ENCODE measurements around the gene FOXO4. TPM values are rescaled to one million over a fixed set of nuclear protein-coding genes. Genes with fewer than 3 reads are reported as not detected.

Gene FOXO4
- total RNA-seq: 1.2 and 3.5 TPM in 2 replicates

GRCh38 chrX:71095555-71095980, at the start of gene FOXO4:
FOXO4 (plus strand) TSS chrX:71095851; CDS start chrX:71096529, 678 bp downstream.

DNA sequence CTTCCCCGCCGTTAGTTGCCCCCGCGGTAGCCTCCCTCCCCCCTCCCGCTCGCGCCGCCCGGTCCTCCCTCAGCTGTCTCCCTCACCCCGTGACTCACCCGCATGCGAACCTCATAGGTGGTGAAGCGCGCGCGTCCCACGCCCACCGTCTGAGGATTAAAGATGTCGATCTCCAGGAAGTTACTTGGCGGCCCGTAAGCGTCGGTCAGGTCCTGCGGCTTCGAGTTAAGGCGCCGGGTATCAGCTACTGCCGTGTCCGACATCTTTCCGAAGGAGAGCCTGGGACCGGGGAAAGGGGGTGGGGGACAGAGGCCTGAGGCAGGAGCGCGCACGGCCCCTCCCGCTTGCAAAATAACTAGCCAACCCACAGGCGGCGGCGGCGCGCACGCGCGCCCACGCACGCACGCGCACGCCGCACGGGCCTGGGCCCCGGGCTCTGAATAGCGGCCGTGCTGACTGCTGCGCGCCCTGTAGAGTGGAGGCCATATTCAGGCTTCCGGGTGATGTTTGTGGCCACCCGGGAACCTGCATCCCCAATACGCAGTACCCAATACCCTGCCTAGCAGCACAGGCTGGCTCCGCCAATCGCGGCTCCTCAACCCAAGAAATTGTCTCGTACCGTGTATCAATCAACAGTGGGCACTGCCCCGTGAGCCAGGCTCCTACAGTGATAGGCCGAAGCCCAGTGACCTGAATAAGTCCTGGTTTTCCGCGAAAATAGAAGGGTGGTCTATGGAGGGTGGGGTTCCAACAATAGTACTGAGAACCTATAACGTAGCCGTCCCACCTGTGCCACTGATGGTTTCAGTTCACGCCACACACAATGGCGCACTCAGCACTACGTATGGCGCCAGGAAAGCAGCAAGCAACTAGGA, 27.4 kb upstream of the FOXO4 start, which contains the start of gene SNX12:
Gene SNX12 (minus strand): TSS at position 291 of the 875 bp plus-strand sequence. CDS start 28 bp downstream, at position 263.

DNA sequence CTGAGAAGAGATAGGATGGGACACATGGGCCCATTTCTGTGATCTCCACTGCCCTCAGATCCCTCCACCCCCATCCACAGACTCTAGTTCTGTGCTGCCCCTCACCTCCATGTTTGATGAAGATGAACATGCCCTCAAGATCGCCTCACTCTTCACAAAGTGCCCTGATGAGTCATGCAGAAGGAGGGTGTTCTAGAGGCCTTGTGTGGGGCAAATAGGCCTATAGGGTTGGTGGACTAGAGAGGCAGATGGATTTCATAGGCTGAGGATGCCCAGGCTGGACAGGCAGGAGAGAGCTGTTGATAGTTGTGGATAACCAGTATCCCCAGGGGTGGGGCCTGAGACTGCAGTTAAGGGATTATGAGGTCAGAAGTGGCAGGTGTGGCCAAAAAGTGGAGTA, 10.8 kb downstream of the FOXO4 start, which contains the start of gene CXorf65:
Gene CXorf65 (minus strand): TSS at position 314 of the 400 bp plus-strand sequence. CDS start 184 bp downstream, at position 130.

GRCh38 chrX:71111141-71111843, 15.6 kb downstream of the FOXO4 start, which contains the start of gene IL2RG:
IL2RG (minus strand) TSS chrX:71111577; CDS start chrX:71111539, 38 bp downstream.

GRCh38 chrX:71118032-71118984, 22.7 kb downstream of the FOXO4 start, which contains the start of gene MED12:
MED12 (plus strand) TSS chrX:71118596; CDS start chrX:71118755, 159 bp downstream.

GRCh38 chrX:71144651-71145050, 49.0 kb downstream of the FOXO4 start, which contains the start of gene NLGN3:
NLGN3 (plus strand) TSS chrX:71144841; CDS start chrX:71147750, 2,909 bp downstream.

Other genes with a start within 250 kb of the FOXO4 start
- gene TEX11, start 187.1 kb upstream of the FOXO4 start, total RNA-seq: not detected in 2 replicates
- not detected in 2 replicates for gene SLC7A3, start 164.8 kb upstream of the FOXO4 start, total RNA-seq
- gene SNX12, start 27.5 kb upstream of the FOXO4 start, total RNA-seq: 54.8 and 67.6 TPM in 2 replicates
- gene CXorf65, start 10.9 kb downstream of the FOXO4 start, total RNA-seq: not detected in 2 replicates
- gene IL2RG, start 15.7 kb downstream of the FOXO4 start, total RNA-seq: not detected in 2 replicates
- gene MED12, start 22.7 kb downstream of the FOXO4 start, total RNA-seq: 7.2 and 15.5 TPM in 2 replicates
- gene NLGN3, start 49.0 kb downstream of the FOXO4 start, total RNA-seq: 0.07 TPM in 1 of 2 replicates, not detected in the other
- gene GJB1, start 127.4 kb downstream of the FOXO4 start, total RNA-seq: 0.14 TPM in 1 of 2 replicates, not detected in the other
- 9.9 and 16.2 TPM in 2 replicates for gene ZMYM3, start 158.3 kb downstream of the FOXO4 start, total RNA-seq
- 276 and 299 TPM in 2 replicates for gene NONO, start 187.8 kb downstream of the FOXO4 start, total RNA-seq
- 0.37 and 0.78 TPM in 2 replicates for gene ITGB1BP2, start 205.9 kb downstream of the FOXO4 start, total RNA-seq

Data from airway epithelial cell (primary cell).